ENCODE results near the gene PLEKHA3.
A peak's percentile ranks its signal among the peaks of the same experiment; 100 is the strongest.

The PLEKHA3 gene

DNA sequence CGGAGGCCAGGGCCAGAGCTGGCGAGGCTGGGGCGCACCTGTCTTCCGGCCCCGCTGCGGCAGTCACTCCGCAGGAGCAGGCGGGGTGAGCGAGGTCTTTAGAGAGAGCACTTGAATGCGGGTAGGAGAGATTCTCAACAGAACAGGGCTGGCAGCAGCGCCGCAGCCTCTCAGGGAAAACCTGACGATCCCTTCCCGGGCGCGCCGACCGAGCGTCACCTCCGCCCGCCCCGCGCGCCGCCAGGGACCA, 29.8 kb upstream of the PLEKHA3 start:
- no peak for DNase-seq

DNA sequence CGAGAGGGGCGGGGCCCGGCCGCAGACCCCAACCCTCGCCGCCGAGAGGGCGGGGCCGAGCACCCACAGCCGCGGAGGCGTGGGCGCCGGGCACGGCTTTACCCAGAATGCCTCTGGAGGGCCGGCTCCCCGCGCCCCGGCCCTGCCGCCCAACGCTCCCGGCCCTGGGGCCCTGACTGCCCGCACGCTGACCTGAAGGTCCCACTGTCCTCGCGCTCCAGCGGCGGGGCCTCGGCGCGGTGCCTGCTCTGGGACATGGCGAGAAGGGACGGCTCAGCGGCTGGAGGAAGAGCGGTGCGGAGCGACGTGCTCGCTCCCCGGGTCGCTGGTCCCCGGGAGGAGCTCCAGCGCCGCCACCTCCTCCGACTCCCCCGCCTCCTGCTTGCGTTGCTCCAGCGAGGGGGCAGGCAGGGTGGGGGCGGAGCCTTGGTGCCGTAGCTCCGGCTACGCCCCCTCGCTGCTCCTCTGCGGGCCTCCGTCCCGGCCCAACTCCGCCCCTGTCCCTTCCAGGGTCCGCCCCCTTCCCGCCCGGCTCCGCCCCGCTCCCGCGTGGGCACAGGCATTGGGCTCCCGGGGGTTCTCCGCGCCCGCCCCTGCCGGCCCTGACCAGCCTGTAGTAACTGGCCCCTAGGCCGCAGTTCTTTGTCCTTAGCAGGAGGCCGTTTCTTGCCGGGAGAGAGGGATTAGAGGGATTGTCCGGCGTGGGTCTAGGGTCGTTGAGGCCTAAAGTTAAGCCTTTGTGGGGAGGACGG, 29.3 kb upstream of the PLEKHA3 start, which contains the start of the genes PJVK and PRKRA:
TSS of gene PJVK (plus strand) at position 605 of the 752 bp plus-strand sequence. CDS start 2,032 bp downstream, outside the sequence.
TSS of gene PRKRA (minus strand) at position 402 of the 752 bp plus-strand sequence. CDS start at position 257, 145 bp downstream.
- TF ChIP-seq, protein P1, sequence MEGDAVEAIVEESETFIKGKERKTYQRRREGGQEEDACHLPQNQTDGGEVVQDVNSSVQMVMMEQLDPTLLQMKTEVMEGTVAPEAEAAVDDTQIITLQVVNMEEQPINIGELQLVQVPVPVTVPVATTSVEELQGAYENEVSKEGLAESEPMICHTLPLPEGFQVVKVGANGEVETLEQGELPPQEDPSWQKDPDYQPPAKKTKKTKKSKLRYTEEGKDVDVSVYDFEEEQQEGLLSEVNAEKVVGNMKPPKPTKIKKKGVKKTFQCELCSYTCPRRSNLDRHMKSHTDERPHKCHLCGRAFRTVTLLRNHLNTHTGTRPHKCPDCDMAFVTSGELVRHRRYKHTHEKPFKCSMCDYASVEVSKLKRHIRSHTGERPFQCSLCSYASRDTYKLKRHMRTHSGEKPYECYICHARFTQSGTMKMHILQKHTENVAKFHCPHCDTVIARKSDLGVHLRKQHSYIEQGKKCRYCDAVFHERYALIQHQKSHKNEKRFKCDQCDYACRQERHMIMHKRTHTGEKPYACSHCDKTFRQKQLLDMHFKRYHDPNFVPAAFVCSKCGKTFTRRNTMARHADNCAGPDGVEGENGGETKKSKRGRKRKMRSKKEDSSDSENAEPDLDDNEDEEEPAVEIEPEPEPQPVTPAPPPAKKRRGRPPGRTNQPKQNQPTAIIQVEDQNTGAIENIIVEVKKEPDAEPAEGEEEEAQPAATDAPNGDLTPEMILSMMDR (IDR thresholded peaks at IDR 0.05; ENCODE audit: low read depth, low read length) = no peak
- H3K27me3 ChIP-seq = no peaks in the 10 kb centered on the region
- no peaks in the 10 kb centered on the region for H3K9me3 ChIP-seq
- peak; percentile 94 for DNase-seq
- no peaks in the 10 kb centered on the region; the same call in 1 of the 2 replicates for H3K36me3 ChIP-seq
- peaks cover 2% of the 10 kb centered on the region; the same call in 1 of the 2 replicates for H3K4me1 ChIP-seq
- peak within 1 kb of the TSS; percentile 76 for H3K4me3 ChIP-seq (ENCODE audit: low read depth, low read length)

More for the DNA sequence above, 29.8 kb upstream of the PLEKHA3 start:
- TF ChIP-seq, protein P1 (IDR thresholded peaks at IDR 0.05; ENCODE audit: low read depth, low read length) = no peak
- no peaks in the 10 kb centered on the region for H3K27me3 ChIP-seq
- H3K36me3 ChIP-seq = no peaks in the 10 kb centered on the region; the same call in 1 of the 2 replicates
- peaks cover 2% of the 10 kb centered on the region; the same call in 1 of the 2 replicates for H3K4me1 ChIP-seq
- no peaks in the 10 kb centered on the region for H3K9me3 ChIP-seq
- peak overlapping the region; percentile 76 for H3K4me3 ChIP-seq (ENCODE audit: low read depth, low read length)

DNA sequence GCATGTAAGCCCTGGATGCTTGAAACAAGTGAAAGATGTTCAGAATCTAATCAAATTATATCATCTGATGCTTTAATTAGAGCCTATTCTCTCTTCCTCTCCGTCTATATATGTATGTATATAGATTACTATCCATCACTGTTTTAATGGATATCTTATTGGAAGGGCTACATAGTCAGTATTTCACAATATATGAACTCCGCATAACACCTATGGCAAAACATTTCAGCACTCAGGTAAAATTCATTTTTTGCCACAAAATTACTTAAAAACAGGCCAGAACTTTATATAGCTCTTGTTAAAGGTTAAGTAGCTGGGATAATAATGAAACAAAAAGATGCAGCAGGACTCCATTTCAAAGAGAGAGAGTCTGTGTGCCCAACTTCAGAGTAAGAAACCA, 27.9 kb upstream of the PLEKHA3 start:
- DNase-seq = no peak
- Histone ChIP-seq H3K36me3 (no peaks in the 10 kb centered on the region), H3K4me1 (peaks cover 2% of the 10 kb centered on the region; the same call in 1 of the 2 replicates), H3K27me3 (no peaks in the 10 kb centered on the region), H3K9me3 (no peaks in the 10 kb centered on the region), H3K4me3 (ENCODE audit: low read depth, low read length) (no peak overlapping the region)
- TF ChIP-seq, protein P1 (IDR thresholded peaks at IDR 0.05; ENCODE audit: low read depth, low read length) = no peak

DNA sequence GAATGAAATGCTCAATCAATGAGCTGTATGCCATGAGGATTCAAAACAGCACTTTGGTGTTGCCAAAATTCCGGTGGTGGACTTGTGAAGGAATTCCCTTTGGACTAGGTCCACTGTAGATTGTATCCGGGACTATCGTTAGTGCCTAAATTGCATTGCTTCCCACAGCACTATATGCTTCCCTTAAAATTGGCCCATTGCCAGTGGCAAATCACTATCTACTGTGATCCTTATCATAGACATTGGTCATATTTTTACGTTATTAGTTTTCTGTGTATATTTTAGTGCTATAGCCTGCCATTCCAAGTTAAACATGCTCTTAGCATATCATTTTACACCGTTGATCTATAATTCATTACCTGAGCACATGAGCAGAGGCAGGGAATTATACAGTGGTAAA, 27.4 kb upstream of the PLEKHA3 start:
- peaks cover 2% of the 10 kb centered on the region; the same call in 1 of the 2 replicates for H3K4me1 ChIP-seq
- DNase-seq = no peak
- no peaks in the 10 kb centered on the region for H3K36me3 ChIP-seq
- no peaks in the 10 kb centered on the region for H3K9me3 ChIP-seq
- H3K4me3 ChIP-seq (ENCODE audit: low read depth, low read length) = no peak overlapping the region
- no peaks in the 10 kb centered on the region for H3K27me3 ChIP-seq
- TF ChIP-seq, protein P1 (IDR thresholded peaks at IDR 0.05; ENCODE audit: low read depth, low read length) = no peak

DNA sequence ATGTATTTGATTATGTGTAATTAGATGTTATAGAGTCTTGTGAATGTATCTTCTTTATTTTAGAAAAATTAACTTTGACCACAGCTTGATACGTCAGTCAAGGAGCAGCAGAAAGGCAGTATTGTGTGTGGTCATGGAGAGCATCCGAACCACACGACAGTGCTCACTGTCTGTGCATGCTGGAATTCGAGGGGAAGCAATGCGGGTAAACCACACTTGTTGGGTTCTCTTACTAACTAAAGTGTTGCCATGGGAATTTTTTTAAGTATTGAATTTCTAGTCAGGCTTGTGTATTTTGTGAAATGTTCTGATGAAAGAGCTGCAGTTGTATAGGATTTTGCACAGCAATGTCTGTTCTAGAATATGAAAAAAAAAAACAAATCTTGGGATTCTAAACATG, 24.3 kb upstream of the PLEKHA3 start:
- Histone ChIP-seq H3K36me3 (no peaks in the 10 kb centered on the region), H3K4me1 (peaks cover 2% of the 10 kb centered on the region; the same call in 1 of the 2 replicates), H3K4me3 (ENCODE audit: low read depth, low read length) (no peak overlapping the region), H3K9me3 (no peaks in the 10 kb centered on the region), H3K27me3 (no peaks in the 10 kb centered on the region)
- no peak for DNase-seq
- TF ChIP-seq, protein P1 (IDR thresholded peaks at IDR 0.05; ENCODE audit: low read depth, low read length) = no peak

DNA sequence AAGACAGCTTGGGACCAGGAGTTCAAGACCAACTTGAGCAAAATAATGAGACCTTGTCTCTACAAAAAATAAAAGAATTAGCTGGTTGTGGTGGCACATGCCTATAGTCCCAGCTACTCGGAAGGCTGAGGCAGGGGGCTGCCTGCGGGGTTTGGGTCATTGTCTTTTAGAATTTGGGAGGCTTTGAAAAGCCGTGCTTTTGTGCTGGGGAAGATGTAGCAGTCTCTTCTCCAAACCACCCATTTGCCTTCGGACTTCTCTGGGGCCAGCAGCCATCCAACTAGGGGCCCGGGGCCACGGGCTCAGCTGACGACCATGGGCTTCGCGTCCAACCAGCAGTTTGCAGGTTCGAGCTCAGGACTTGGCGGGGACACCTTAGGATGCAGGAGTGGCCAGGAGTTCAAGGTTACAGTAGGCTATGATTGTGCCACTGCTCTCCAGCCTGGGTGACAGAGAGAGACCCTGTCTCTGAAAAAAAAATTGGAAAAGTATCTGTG, 22.8 kb upstream of the PLEKHA3 start:
- H3K4me1 ChIP-seq = no peaks in the 10 kb centered on the region
- H3K36me3 ChIP-seq = no peaks in the 10 kb centered on the region
- H3K4me3 ChIP-seq (ENCODE audit: low read depth, low read length) = no peak overlapping the region
- DNase-seq = no peak
- H3K9me3 ChIP-seq = no peaks in the 10 kb centered on the region
- H3K27me3 ChIP-seq = no peaks in the 10 kb centered on the region
- TF ChIP-seq, protein P1 (IDR thresholded peaks at IDR 0.05; ENCODE audit: low read depth, low read length) = no peak
